Neuronal stem cell (in vitro differentiated cells): Measurements from ENCODE around the gene HSD17B4.
A peak's percentile ranks its signal among the peaks of the same experiment; 100 is the strongest.

Source experiments
- DNase-seq: peaks from one replicate; pipeline ENCODE4 v3.0.0-alpha.2; 2013; ENCODE audit warnings: low spot score
- H2AFZ ChIP-seq: one replicate; pipeline ENCODE4 v1.6.1; 2013; ENCODE audit warnings: mild to moderate bottlenecking, low read length, inconsistent platforms
- H2AK5ac ChIP-seq: 2 replicates; pipeline ENCODE4 v1.6.1; 2013; ENCODE audit warnings: low read depth, mild to moderate bottlenecking, inconsistent platforms, low read length, moderate library complexity, mixed read lengths
- H2BK120ac ChIP-seq: 2 replicates; pipeline ENCODE4 v1.6.1; 2013; ENCODE audit warnings: low read depth, mild to moderate bottlenecking, inconsistent platforms, low read length, moderate library complexity, mixed read lengths
- H2BK12ac ChIP-seq: one replicate; pipeline ENCODE4 v1.6.1; 2013; ENCODE audit warnings: low read length, inconsistent platforms
- H2BK15ac ChIP-seq: 2 replicates; pipeline ENCODE4 v1.6.1; 2013; ENCODE audit warnings: mild to moderate bottlenecking, low read length, inconsistent platforms, mixed read lengths
- H2BK5ac ChIP-seq: one replicate; pipeline ENCODE4 v1.6.1; 2013; ENCODE audit warnings: inconsistent platforms, mild to moderate bottlenecking, low read length, moderate library complexity
- H3K14ac ChIP-seq: one replicate; pipeline ENCODE4 v1.6.1; 2013; ENCODE audit warnings: low read length, inconsistent platforms
- H3K18ac ChIP-seq: 2 replicates; pipeline ENCODE4 v1.6.1; 2013; ENCODE audit warnings: low read length, inconsistent platforms
- H3K23ac ChIP-seq: 2 replicates; pipeline ENCODE4 v1.6.1; 2013; ENCODE audit warnings: low read depth, mild to moderate bottlenecking, mixed read lengths, low read length, inconsistent platforms; ENCODE audit not compliant: poor library complexity
- H3K27ac ChIP-seq: replicated peaks from 3 replicates; pipeline ENCODE4 v1.5.1; 2013; ENCODE audit warnings: low read length, inconsistent platforms
- H3K27me3 ChIP-seq, 3 experiments: 2 replicates each; pipeline ENCODE4 v1.6.1; 2013; ENCODE audit warnings: low read length in 3 of 3, mild to moderate bottlenecking in 2 of 3, inconsistent platforms in 1 of 3, low read depth in 1 of 3, mixed read lengths in 1 of 3, moderate library complexity in 1 of 3; ENCODE audit not compliant: control insufficient read depth in 3 of 3, insufficient read depth in 3 of 3
- H3K36me3 ChIP-seq, 2 donors: replicated peaks in 1 of 2; 2 replicates each; pipeline ENCODE4 v1.6.1; 2013; ENCODE audit warnings: low read length in 2 of 2; ENCODE audit not compliant: control insufficient read depth in 2 of 2, insufficient read depth in 2 of 2
- H3K4ac ChIP-seq: 2 replicates; pipeline ENCODE4 v1.6.1; 2013; ENCODE audit warnings: inconsistent platforms, mild to moderate bottlenecking, low read length, moderate library complexity
- H3K4me1 ChIP-seq, 2 donors: 1 replicate in 1 of 2; 2 replicates in 1 of 2; pipeline ENCODE4 v1.6.1; 2013; ENCODE audit warnings: low read length in 2 of 2, low read depth in 1 of 2; ENCODE audit not compliant: control insufficient read depth in 2 of 2, insufficient read depth in 1 of 2
- H3K4me2 ChIP-seq: one replicate; pipeline ENCODE4 v1.6.1; 2013; ENCODE audit warnings: mild to moderate bottlenecking, low read length, inconsistent platforms; ENCODE audit not compliant: insufficient read depth, poor library complexity, severe bottlenecking
- H3K4me3 ChIP-seq, 2 donors: 2 replicates each; pipeline ENCODE4 v1.5.1; 2013; ENCODE audit warnings: low read length in 2 of 2, mild to moderate bottlenecking in 2 of 2, inconsistent platforms in 1 of 2, moderate library complexity in 1 of 2
- H3K79me1 ChIP-seq: one replicate; pipeline ENCODE4 v1.6.1; 2013; ENCODE audit warnings: low read depth, mild to moderate bottlenecking, inconsistent platforms, low read length, moderate library complexity
- H3K9ac ChIP-seq: one replicate; pipeline ENCODE4 v1.6.1; 2013; ENCODE audit warnings: mild to moderate bottlenecking, low read depth, low read length, inconsistent platforms; ENCODE audit not compliant: poor library complexity
- H3K9me3 ChIP-seq, 2 donors: replicated peaks in 1 of 2; 2 replicates each; pipeline versions ENCODE3 to v1.6.1; 2013; ENCODE audit warnings: low read length in 2 of 2, mild to moderate bottlenecking in 2 of 2, inconsistent platforms in 1 of 2, low read depth in 1 of 2, mixed read lengths in 1 of 2, moderate library complexity in 1 of 2; ENCODE audit not compliant: control insufficient read depth in 2 of 2, insufficient read depth in 1 of 2
- H4K8ac ChIP-seq: one replicate; pipeline ENCODE4 v1.6.1; 2013; ENCODE audit warnings: low read depth, mild to moderate bottlenecking, inconsistent platforms, low read length, moderate library complexity
- H4K91ac ChIP-seq: one replicate; pipeline ENCODE4 v1.6.1; 2013; ENCODE audit warnings: low read length, low read depth, mild to moderate bottlenecking, inconsistent platforms; ENCODE audit not compliant: poor library complexity
- WGBS, 2 donors: extraction: QIAGEN DNeasy Blood & Tissue Kit; methylation state at CpG; one replicate each; pipeline ENCODE4 v1.1.7; 2013; ENCODE audit warnings: missing lambda C conversion rate in 2 of 2, mixed read lengths in 1 of 2; ENCODE audit not compliant: insufficient read length in 2 of 2, insufficient replicate concordance in 1 of 2; ENCODE audit errors: extremely low coverage in 2 of 2; 5-methylcytosine and 5-hydroxymethylcytosine counted together

Gene HSD17B4

GRCh38 chr5:119468286-119468685 lies 16.0 kb downstream of the HSD17B4 start:
- no peak overlapping the region for H3K14ac ChIP-seq
- H3K9me3 ChIP-seq = peaks cover 3 to 18% of the 10 kb centered on the region in 2 donors
- H2AFZ ChIP-seq = no peak overlapping the region
- H3K23ac ChIP-seq = no peak overlapping the region
- H2AK5ac ChIP-seq = no peak overlapping the region
- H2BK15ac ChIP-seq = no peak overlapping the region
- no peak overlapping the region for H3K4ac ChIP-seq
- no peak overlapping the region for H3K18ac ChIP-seq
- H3K27ac ChIP-seq = no peak overlapping the region
- peaks cover 7% of the 10 kb centered on the region for H3K79me1 ChIP-seq
- no peak overlapping the region for H4K8ac ChIP-seq
- DNase-seq = no peak
- no peak overlapping the region for H2BK5ac ChIP-seq
- H3K4me3 ChIP-seq = no peak overlapping the region
- no peaks in the 10 kb centered on the region for H3K27me3 ChIP-seq
- WGBS, 2 donors = no CpG with 5 or more reads among the region's 1 CpG
- H3K9ac ChIP-seq = no peak overlapping the region
- no peak overlapping the region for H3K4me2 ChIP-seq
- no peak overlapping the region for H2BK12ac ChIP-seq
- H4K91ac ChIP-seq = no peak overlapping the region
- no peak overlapping the region for H2BK120ac ChIP-seq
- H3K4me1 ChIP-seq = no peaks in the 10 kb centered on the region
- peaks cover 0 to 11% of the 10 kb centered on the region in 2 donors for H3K36me3 ChIP-seq

- no peaks in the 10 kb centered on the region for H3K4me1 ChIP-seq
- H2AK5ac ChIP-seq = no peak overlapping the region
- H3K4me3 ChIP-seq = no peak overlapping the region
- no CpG with 5 or more reads among the region's 3 CpGs for WGBS, 2 donors
- no peak overlapping the region for H2BK12ac ChIP-seq
- peaks cover 0 to 14% of the 10 kb centered on the region in 2 donors for H3K36me3 ChIP-seq
- no peak overlapping the region for H3K9ac ChIP-seq
- H4K91ac ChIP-seq = no peak overlapping the region
- H3K27ac ChIP-seq = no peak overlapping the region
- H3K14ac ChIP-seq = peak overlapping the region; percentile 94
- H2BK120ac ChIP-seq = no peak overlapping the region
- H3K18ac ChIP-seq = no peak overlapping the region
- no peak overlapping the region for H2AFZ ChIP-seq
- H3K27me3 ChIP-seq = no peaks in the 10 kb centered on the region
- H3K23ac ChIP-seq = no peak overlapping the region
- peaks cover 6% of the 10 kb centered on the region for H3K79me1 ChIP-seq
- H3K4ac ChIP-seq = no peak overlapping the region
- no peak for DNase-seq
- no peak overlapping the region for H2BK5ac ChIP-seq
- no peak overlapping the region for H3K4me2 ChIP-seq
- H2BK15ac ChIP-seq = no peak overlapping the region
- H3K9me3 ChIP-seq = peaks cover 3 to 18% of the 10 kb centered on the region in 2 donors
- no peak overlapping the region for H4K8ac ChIP-seq
These were observed 17.9 kb downstream of the HSD17B4 start for GRCh38 chr5:119470105-119470763.

- Histone ChIP-seq H3K14ac (no peak overlapping the region), H3K36me3 (peaks cover 0 to 14% of the 10 kb centered on the region in 2 donors), H3K9ac (no peak overlapping the region), H3K23ac (no peak overlapping the region), H3K27me3 (no peaks in the 10 kb centered on the region), H2BK12ac (no peak overlapping the region), H3K9me3 (peaks cover 3 to 18% of the 10 kb centered on the region in 2 donors), H3K27ac (no peak overlapping the region), H3K79me1 (peaks cover 5% of the 10 kb centered on the region), H3K18ac (no peak overlapping the region), H2AK5ac (no peak overlapping the region), H3K4ac (no peak overlapping the region), H4K8ac (no peak overlapping the region), H2BK120ac (no peak overlapping the region), H3K4me2 (no peak overlapping the region), H2BK15ac (no peak overlapping the region), H2AFZ (no peak overlapping the region), H3K4me3 (no peak overlapping the region), H2BK5ac (no peak overlapping the region), H4K91ac (no peak overlapping the region), H3K4me1 (no peaks in the 10 kb centered on the region)
- peak; percentile 29 for DNase-seq
- WGBS, 2 donors = no CpG with 5 or more reads among the region's 3 CpGs
These were observed 18.7 kb downstream of the HSD17B4 start for GRCh38 chr5:119470851-119471451.

GRCh38 chr5:119473241-119473640 lies 20.9 kb downstream of the HSD17B4 start:
- no CpG with 5 or more reads among the region's 1 CpG for WGBS, 2 donors

More at GRCh38 chr5:119473241-119473640, 20.9 kb downstream of the HSD17B4 start:
- Histone ChIP-seq H3K36me3 (peaks cover 3 to 29% of the 10 kb centered on the region in 2 donors), H3K23ac (no peak overlapping the region), H2BK120ac (no peak overlapping the region), H2AK5ac (no peak overlapping the region), H2BK5ac (no peak overlapping the region), H3K4ac (no peak overlapping the region), H3K4me2 (no peak overlapping the region), H4K8ac (no peak overlapping the region), H3K4me1 (no peaks in the 10 kb centered on the region), H2BK15ac (no peak overlapping the region), H3K4me3 (no peak overlapping the region), H3K27me3 (no peaks in the 10 kb centered on the region), H2AFZ (no peak overlapping the region), H2BK12ac (no peak overlapping the region), H3K27ac (no peak overlapping the region), H3K9me3 (peaks cover 3 to 15% of the 10 kb centered on the region in 2 donors), H3K9ac (no peak overlapping the region), H4K91ac (no peak overlapping the region), H3K79me1 (peaks cover 5% of the 10 kb centered on the region), H3K18ac (no peak overlapping the region), H3K14ac (no peak overlapping the region)
- DNase-seq = no peak
